Measurements from ENCODE around the gene UBE2E2.

UBE2E2 gene

DNA sequence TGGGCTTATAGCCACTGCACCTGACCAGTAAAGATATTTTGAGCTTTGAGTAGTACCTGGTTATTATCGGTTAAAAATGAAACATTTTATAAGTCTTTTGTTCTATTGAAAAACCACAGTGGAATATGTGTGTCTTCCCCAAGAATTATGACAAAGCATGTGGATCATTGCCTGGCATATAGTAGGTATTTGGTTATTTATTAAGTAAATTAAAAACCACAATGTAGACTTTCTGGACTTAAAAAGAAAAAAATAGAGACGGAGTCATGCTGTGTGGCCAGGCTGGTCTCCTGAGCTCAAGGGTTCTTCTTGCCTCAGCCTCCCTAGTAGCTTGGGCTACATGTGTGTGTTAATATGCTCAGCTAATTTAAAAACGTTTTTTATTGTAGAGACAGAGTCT lies 43.5 kb downstream of the UBE2E2 start:
- DNase-seq (ENCODE audit: low read depth): no peak
- no peak overlapping the region for H3K4me3 ChIP-seq (ENCODE audit: low read depth, low read length)
- TF ChIP-seq MYC (IDR thresholded peaks at IDR 0.05; ENCODE audit: low read depth, low read length): no peak
- TF ChIP-seq POLR2A (IDR thresholded peaks at IDR 0.05; ENCODE audit: extremely low read depth, insufficient read length): no peak
- TF ChIP-seq, protein P1, sequence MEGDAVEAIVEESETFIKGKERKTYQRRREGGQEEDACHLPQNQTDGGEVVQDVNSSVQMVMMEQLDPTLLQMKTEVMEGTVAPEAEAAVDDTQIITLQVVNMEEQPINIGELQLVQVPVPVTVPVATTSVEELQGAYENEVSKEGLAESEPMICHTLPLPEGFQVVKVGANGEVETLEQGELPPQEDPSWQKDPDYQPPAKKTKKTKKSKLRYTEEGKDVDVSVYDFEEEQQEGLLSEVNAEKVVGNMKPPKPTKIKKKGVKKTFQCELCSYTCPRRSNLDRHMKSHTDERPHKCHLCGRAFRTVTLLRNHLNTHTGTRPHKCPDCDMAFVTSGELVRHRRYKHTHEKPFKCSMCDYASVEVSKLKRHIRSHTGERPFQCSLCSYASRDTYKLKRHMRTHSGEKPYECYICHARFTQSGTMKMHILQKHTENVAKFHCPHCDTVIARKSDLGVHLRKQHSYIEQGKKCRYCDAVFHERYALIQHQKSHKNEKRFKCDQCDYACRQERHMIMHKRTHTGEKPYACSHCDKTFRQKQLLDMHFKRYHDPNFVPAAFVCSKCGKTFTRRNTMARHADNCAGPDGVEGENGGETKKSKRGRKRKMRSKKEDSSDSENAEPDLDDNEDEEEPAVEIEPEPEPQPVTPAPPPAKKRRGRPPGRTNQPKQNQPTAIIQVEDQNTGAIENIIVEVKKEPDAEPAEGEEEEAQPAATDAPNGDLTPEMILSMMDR (IDR thresholded peaks at IDR 0.05; ENCODE audit: low read depth, low read length): no peak
- TF ChIP-seq, protein P2, sequence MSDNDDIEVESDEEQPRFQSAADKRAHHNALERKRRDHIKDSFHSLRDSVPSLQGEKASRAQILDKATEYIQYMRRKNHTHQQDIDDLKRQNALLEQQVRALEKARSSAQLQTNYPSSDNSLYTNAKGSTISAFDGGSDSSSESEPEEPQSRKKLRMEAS (IDR thresholded peaks at IDR 0.05; ENCODE audit: low read depth, low read length): no peak

- no peak for DNase-seq (ENCODE audit: low read depth)
- H3K4me3 ChIP-seq (ENCODE audit: low read depth, low read length): no peak overlapping the region
- TF ChIP-seq, protein P2 (IDR thresholded peaks at IDR 0.05; ENCODE audit: low read depth, low read length): no peak
- TF ChIP-seq MYC (IDR thresholded peaks at IDR 0.05; ENCODE audit: low read depth, low read length) (no peak), POLR2A (IDR thresholded peaks at IDR 0.05; ENCODE audit: extremely low read depth, insufficient read length) (no peak)
- TF ChIP-seq, protein P1 (IDR thresholded peaks at IDR 0.05; ENCODE audit: low read depth, low read length): no peak
Observed at GRCh38 chr3:23248594-23249131, 45.5 kb downstream of the UBE2E2 start.

GRCh38 chr3:23249961-23250360 lies 46.8 kb downstream of the UBE2E2 start:
- TF ChIP-seq, protein P2 (IDR thresholded peaks at IDR 0.05; ENCODE audit: low read depth, low read length): no peak
- TF ChIP-seq MYC (IDR thresholded peaks at IDR 0.05; ENCODE audit: low read depth, low read length): no peak
- TF ChIP-seq POLR2A (IDR thresholded peaks at IDR 0.05; ENCODE audit: extremely low read depth, insufficient read length): no peak
- TF ChIP-seq, protein P1 (IDR thresholded peaks at IDR 0.05; ENCODE audit: low read depth, low read length): no peak
- no peak for DNase-seq (ENCODE audit: low read depth)

GRCh38 chr3:23252122-23252521 lies 49.0 kb downstream of the UBE2E2 start:
- DNase-seq (ENCODE audit: low read depth): no peak
- TF ChIP-seq, protein P2 (IDR thresholded peaks at IDR 0.05; ENCODE audit: low read depth, low read length): no peak
- TF ChIP-seq POLR2A (IDR thresholded peaks at IDR 0.05; ENCODE audit: extremely low read depth, insufficient read length): no peak
- TF ChIP-seq, protein P1 (IDR thresholded peaks at IDR 0.05; ENCODE audit: low read depth, low read length): no peak
- no peak for TF ChIP-seq MYC (IDR thresholded peaks at IDR 0.05; ENCODE audit: low read depth, low read length)
- no peak overlapping the region for H3K4me3 ChIP-seq (ENCODE audit: low read depth, low read length)

More at GRCh38 chr3:23249961-23250360, 46.8 kb downstream of the UBE2E2 start:
- no peak overlapping the region for H3K4me3 ChIP-seq (ENCODE audit: low read depth, low read length)

- no peak for DNase-seq (ENCODE audit: low read depth)
- H3K4me3 ChIP-seq (ENCODE audit: low read depth, low read length): no peak overlapping the region
Observed at GRCh38 chr3:23253214-23253613, 50.1 kb downstream of the UBE2E2 start.

More at GRCh38 chr3:23253214-23253613, 50.1 kb downstream of the UBE2E2 start:
- no peak for TF ChIP-seq MYC (IDR thresholded peaks at IDR 0.05; ENCODE audit: low read depth, low read length)
- no peak for TF ChIP-seq POLR2A (IDR thresholded peaks at IDR 0.05; ENCODE audit: extremely low read depth, insufficient read length)
- TF ChIP-seq, protein P2 (IDR thresholded peaks at IDR 0.05; ENCODE audit: low read depth, low read length): no peak
- TF ChIP-seq, protein P1 (IDR thresholded peaks at IDR 0.05; ENCODE audit: low read depth, low read length): no peak
